Measurements from ENCODE around the gene PRKAB1.
A peak's percentile ranks its signal among the peaks of the same experiment; 100 is the strongest.
"Not testable (repeated sequence)": the region's sequence is repeated elsewhere in the genome, so short reads cannot be mapped to it uniquely, and the experiment has no call there.

PRKAB1 gene

DNA sequence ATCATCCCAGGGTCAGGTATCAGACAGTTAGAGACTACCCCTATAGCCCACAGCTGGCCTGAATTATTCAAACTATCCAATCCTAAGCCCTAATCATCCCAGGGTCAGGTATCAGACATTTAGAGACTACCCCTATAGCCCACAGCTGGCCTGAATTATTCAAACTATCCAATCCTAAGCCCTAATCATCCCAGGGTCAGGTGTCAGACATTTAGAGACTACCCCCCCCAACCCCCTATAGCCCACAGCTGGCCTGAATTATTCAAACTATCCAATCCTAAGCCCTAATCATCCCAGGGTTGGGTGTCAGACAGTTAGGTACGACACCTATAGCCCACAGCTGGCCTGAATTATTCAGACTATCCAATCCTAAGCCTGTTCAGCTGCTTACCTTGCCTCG, 10.9 kb upstream of the PRKAB1 start:
- not testable (repeated sequence) for H3K9me3 ChIP-seq (ENCODE audit: control insufficient read depth, low read length); H3K4ac ChIP-seq (ENCODE audit: low read depth in 1 of 2, low read length in 2 of 2); H3K79me1 ChIP-seq (replicated peaks; ENCODE audit: low read length, poor library complexity, severe bottlenecking); H3K27ac ChIP-seq (ENCODE audit: low read length, poor library complexity, severe bottlenecking); H2BK15ac ChIP-seq (ENCODE audit: low read depth, poor library complexity, severe bottlenecking); H3K36me3 ChIP-seq (ENCODE audit: control insufficient read depth in 1 of 2, insufficient read depth in 2 of 2, low read depth in 1 of 2, low read length in 2 of 2); H2BK12ac ChIP-seq (ENCODE audit: low read length in 2 of 2); H2AFZ ChIP-seq (ENCODE audit: low read depth, low read length); H2BK120ac ChIP-seq (ENCODE audit: low read depth, low read length); DNase-seq; H3K18ac ChIP-seq (ENCODE audit: low read depth in 1 of 2, low read length in 2 of 2); H4K8ac ChIP-seq (ENCODE audit: low read length); H4K91ac ChIP-seq (ENCODE audit: low read length); H2AK5ac ChIP-seq (ENCODE audit: low read length, severe bottlenecking); H3K4me1 ChIP-seq (ENCODE audit: control insufficient read depth, insufficient read depth, low read depth, low read length); H2BK5ac ChIP-seq (ENCODE audit: low read depth, low read length, poor library complexity, severe bottlenecking); H3K9ac ChIP-seq (ENCODE audit: low read length); H3K27me3 ChIP-seq (ENCODE audit: control insufficient read depth in 1 of 2, insufficient read depth in 1 of 2, low read length in 2 of 2); H3K4me3 ChIP-seq (ENCODE audit: insufficient read depth in 1 of 2, low read depth in 1 of 2, low read length in 2 of 2); H3K14ac ChIP-seq (ENCODE audit: low read length in 2 of 2); H3K23ac ChIP-seq (ENCODE audit: low read length in 2 of 2); H3K4me2 ChIP-seq (ENCODE audit: low read length, poor library complexity, severe bottlenecking)
- 62% methylated on average over 2 of the region's 2 CpGs for WGBS

DNA sequence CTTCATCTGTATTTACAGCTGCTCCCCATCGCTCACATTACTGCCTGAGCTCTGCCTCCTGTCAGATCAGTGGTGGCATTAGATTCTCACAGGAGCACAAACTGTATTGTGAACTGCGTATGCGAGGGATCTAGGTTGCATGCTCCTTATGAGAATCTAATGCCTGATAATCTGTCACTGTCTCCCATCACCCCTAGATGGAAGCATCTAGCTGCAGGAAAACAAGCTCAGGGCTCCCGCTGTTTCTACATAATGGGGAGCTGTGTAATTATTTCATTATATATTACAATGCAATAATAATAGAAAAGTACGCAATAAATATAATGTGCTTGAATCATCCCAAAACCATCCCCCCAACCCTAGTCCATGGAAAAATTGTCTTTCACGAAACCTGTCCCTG, 9.8 kb upstream of the PRKAB1 start:
- not testable (repeated sequence) for DNase-seq; H2BK12ac ChIP-seq (ENCODE audit: low read length in 2 of 2); H3K36me3 ChIP-seq (ENCODE audit: control insufficient read depth in 1 of 2, insufficient read depth in 2 of 2, low read depth in 1 of 2, low read length in 2 of 2); H3K4me1 ChIP-seq (ENCODE audit: control insufficient read depth, insufficient read depth, low read depth, low read length); H4K8ac ChIP-seq (ENCODE audit: low read length); H2BK15ac ChIP-seq (ENCODE audit: low read depth, poor library complexity, severe bottlenecking); H3K27me3 ChIP-seq (ENCODE audit: control insufficient read depth in 1 of 2, insufficient read depth in 1 of 2, low read length in 2 of 2); H2BK5ac ChIP-seq (ENCODE audit: low read depth, low read length, poor library complexity, severe bottlenecking); H3K4me2 ChIP-seq (ENCODE audit: low read length, poor library complexity, severe bottlenecking); H3K4me3 ChIP-seq (ENCODE audit: insufficient read depth in 1 of 2, low read depth in 1 of 2, low read length in 2 of 2); H2BK120ac ChIP-seq (ENCODE audit: low read depth, low read length); H3K14ac ChIP-seq (ENCODE audit: low read length in 2 of 2); H2AFZ ChIP-seq (ENCODE audit: low read depth, low read length); H2AK5ac ChIP-seq (ENCODE audit: low read length, severe bottlenecking); H3K27ac ChIP-seq (ENCODE audit: low read length, poor library complexity, severe bottlenecking); H4K91ac ChIP-seq (ENCODE audit: low read length); H3K23ac ChIP-seq (ENCODE audit: low read length in 2 of 2); H3K4ac ChIP-seq (ENCODE audit: low read depth in 1 of 2, low read length in 2 of 2); H3K9me3 ChIP-seq (ENCODE audit: control insufficient read depth, low read length); H3K9ac ChIP-seq (ENCODE audit: low read length); H3K79me1 ChIP-seq (replicated peaks; ENCODE audit: low read length, poor library complexity, severe bottlenecking); H3K18ac ChIP-seq (ENCODE audit: low read depth in 1 of 2, low read length in 2 of 2)
- WGBS = 88% methylated on average over 4 of the region's 6 CpGs

DNA sequence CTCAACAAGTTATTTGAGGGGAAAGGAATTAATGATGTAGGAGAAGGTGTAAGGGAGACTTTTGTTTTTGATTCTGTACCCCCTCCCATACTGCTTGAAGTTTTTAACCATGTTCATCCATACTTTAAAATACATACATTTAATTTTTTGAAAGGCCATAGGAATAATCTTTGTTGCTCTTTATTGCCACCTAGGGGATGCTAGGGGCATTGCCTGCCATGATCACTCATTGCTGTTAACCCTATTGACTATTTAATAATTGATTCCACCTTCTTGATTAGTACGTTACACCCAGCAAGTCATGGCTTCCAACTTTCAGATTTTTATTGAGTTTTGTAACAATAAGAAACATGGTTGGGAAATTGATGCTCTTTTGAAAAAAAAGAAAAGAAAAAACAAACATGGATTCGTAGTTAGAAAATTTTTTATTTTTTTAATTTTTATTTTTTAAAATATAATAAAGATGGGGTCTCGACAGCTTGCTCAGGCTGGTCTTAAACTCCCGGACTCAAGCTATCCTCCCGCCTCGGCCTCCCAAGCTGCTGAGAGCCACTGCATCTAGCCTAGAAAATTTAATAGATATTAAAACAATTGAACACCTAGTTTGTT, 8.5 kb upstream of the PRKAB1 start:
- no peak overlapping the region for H4K91ac ChIP-seq (ENCODE audit: low read length)
- H2BK15ac ChIP-seq (ENCODE audit: low read depth, poor library complexity, severe bottlenecking) = no peak overlapping the region
- DNase-seq = peak; percentile 44
- H3K79me1 ChIP-seq (replicated peaks; ENCODE audit: low read length, poor library complexity, severe bottlenecking) = no peaks in the 10 kb centered on the region
- no peak overlapping the region for H3K18ac ChIP-seq (ENCODE audit: low read depth in 1 of 2, low read length in 2 of 2)
- H4K8ac ChIP-seq (ENCODE audit: low read length) = no peak overlapping the region
- no peak overlapping the region for H3K9ac ChIP-seq (ENCODE audit: low read length)
- H3K27ac ChIP-seq (ENCODE audit: low read length, poor library complexity, severe bottlenecking) = no peak overlapping the region
- no peak overlapping the region for H3K4me3 ChIP-seq (ENCODE audit: insufficient read depth in 1 of 2, low read depth in 1 of 2, low read length in 2 of 2)
- no peaks in the 10 kb centered on the region for H3K36me3 ChIP-seq (ENCODE audit: control insufficient read depth in 1 of 2, insufficient read depth in 2 of 2, low read depth in 1 of 2, low read length in 2 of 2)
- no peak overlapping the region for H2BK12ac ChIP-seq (ENCODE audit: low read length in 2 of 2)
- H3K9me3 ChIP-seq (ENCODE audit: control insufficient read depth, low read length) = peaks cover 2% of the 10 kb centered on the region
- H2BK5ac ChIP-seq (ENCODE audit: low read depth, low read length, poor library complexity, severe bottlenecking) = no peak overlapping the region
- no peaks in the 10 kb centered on the region for H3K4me1 ChIP-seq (ENCODE audit: control insufficient read depth, insufficient read depth, low read depth, low read length)
- H3K4ac ChIP-seq (ENCODE audit: low read depth in 1 of 2, low read length in 2 of 2) = no peak overlapping the region
- no peak overlapping the region for H2AK5ac ChIP-seq (ENCODE audit: low read length, severe bottlenecking)
- no peak overlapping the region for H3K23ac ChIP-seq (ENCODE audit: low read length in 2 of 2)
- no peak overlapping the region for H3K4me2 ChIP-seq (ENCODE audit: low read length, poor library complexity, severe bottlenecking)
- H2AFZ ChIP-seq (ENCODE audit: low read depth, low read length) = no peak overlapping the region
- peaks cover 0 to 6% of the 10 kb centered on the region in 2 experiments for H3K27me3 ChIP-seq (ENCODE audit: control insufficient read depth in 1 of 2, insufficient read depth in 1 of 2, low read length in 2 of 2)
- no peak overlapping the region for H3K14ac ChIP-seq (ENCODE audit: low read length in 2 of 2)
- WGBS = 33% methylated on average over 4 of the region's 6 CpGs
- no peak overlapping the region for H2BK120ac ChIP-seq (ENCODE audit: low read depth, low read length)

DNA sequence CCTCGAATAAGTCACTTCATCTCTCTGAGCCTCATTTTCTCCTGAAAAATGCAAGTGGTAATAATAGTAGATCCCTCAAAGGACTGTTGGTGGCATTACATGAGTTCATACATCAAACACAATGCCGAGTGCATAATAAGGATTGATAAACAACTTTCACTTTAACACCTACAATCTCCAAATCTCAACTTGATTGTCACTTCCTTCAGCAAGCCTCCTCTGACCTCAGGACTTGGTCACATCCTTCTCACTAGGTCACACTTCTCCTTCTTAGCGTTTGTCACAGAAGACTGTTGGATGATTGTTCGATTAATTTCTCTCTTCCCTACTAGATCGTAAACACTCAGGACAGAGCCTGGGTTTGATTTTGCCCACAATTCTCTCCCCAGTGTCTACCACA, 7.9 kb upstream of the PRKAB1 start:
- no peak for DNase-seq

More for the DNA sequence above, 7.9 kb upstream of the PRKAB1 start:
- H3K9ac ChIP-seq (ENCODE audit: low read length) = no peak overlapping the region
- no peaks in the 10 kb centered on the region for H3K79me1 ChIP-seq (replicated peaks; ENCODE audit: low read length, poor library complexity, severe bottlenecking)
- H2AFZ ChIP-seq (ENCODE audit: low read depth, low read length) = no peak overlapping the region
- H2BK120ac ChIP-seq (ENCODE audit: low read depth, low read length) = no peak overlapping the region
- H2BK12ac ChIP-seq (ENCODE audit: low read length in 2 of 2) = no peak overlapping the region
- H2BK15ac ChIP-seq (ENCODE audit: low read depth, poor library complexity, severe bottlenecking) = no peak overlapping the region
- no peaks in the 10 kb centered on the region for H3K4me1 ChIP-seq (ENCODE audit: control insufficient read depth, insufficient read depth, low read depth, low read length)
- no peak overlapping the region for H3K4ac ChIP-seq (ENCODE audit: low read depth in 1 of 2, low read length in 2 of 2)
- H2BK5ac ChIP-seq (ENCODE audit: low read depth, low read length, poor library complexity, severe bottlenecking) = no peak overlapping the region
- WGBS = 92% methylated on average over 5 of the region's 5 CpGs
- H3K27ac ChIP-seq (ENCODE audit: low read length, poor library complexity, severe bottlenecking) = no peak overlapping the region
- H4K91ac ChIP-seq (ENCODE audit: low read length) = no peak overlapping the region
- no peaks in the 10 kb centered on the region for H3K9me3 ChIP-seq (ENCODE audit: control insufficient read depth, low read length)
- no peak overlapping the region for H3K14ac ChIP-seq (ENCODE audit: low read length in 2 of 2)
- peaks cover 0 to 6% of the 10 kb centered on the region in 2 experiments for H3K27me3 ChIP-seq (ENCODE audit: control insufficient read depth in 1 of 2, insufficient read depth in 1 of 2, low read length in 2 of 2)
- no peak overlapping the region for H3K23ac ChIP-seq (ENCODE audit: low read length in 2 of 2)
- H3K4me2 ChIP-seq (ENCODE audit: low read length, poor library complexity, severe bottlenecking) = no peak overlapping the region
- H4K8ac ChIP-seq (ENCODE audit: low read length) = no peak overlapping the region
- no peak overlapping the region for H2AK5ac ChIP-seq (ENCODE audit: low read length, severe bottlenecking)
- no peak overlapping the region for H3K4me3 ChIP-seq (ENCODE audit: insufficient read depth in 1 of 2, low read depth in 1 of 2, low read length in 2 of 2)
- H3K36me3 ChIP-seq (ENCODE audit: control insufficient read depth in 1 of 2, insufficient read depth in 2 of 2, low read depth in 1 of 2, low read length in 2 of 2) = no peaks in the 10 kb centered on the region
- no peak overlapping the region for H3K18ac ChIP-seq (ENCODE audit: low read depth in 1 of 2, low read length in 2 of 2)
